GM23338 (cell line): ENCODE measurements around the gene L2HGDH. TPM values are rescaled to one million over a fixed set of nuclear protein-coding genes. Genes with fewer than 3 reads are reported as not detected.

ENCODE experiments used
- ATAC-seq: fragments of 200-7000 bp; cut with Tn5 transposase; 3 replicates; pipeline ENCODE4 v1.9.1; 2020
- DNase-seq: peaks from one replicate; pipeline ENCODE4 v3.0.0-alpha.2; 2015; ENCODE audit warnings: low spot score
- H2AFZ ChIP-seq: fragments of 200-600 bp; sonication (generic); 2 replicates; pipeline ENCODE4 v1.8.0; 2016; ENCODE audit warnings: antibody characterized with exemption, mild to moderate bottlenecking, moderate library complexity
- H3F3A ChIP-seq: fragments of 200-600 bp; sonication (generic); replicated peaks from 2 replicates; pipeline ENCODE4 v1.8.0; 2017; ENCODE audit warnings: antibody characterized with exemption, mixed run types, low read depth
- H3K27ac ChIP-seq: fragments of 200-600 bp; sonication (generic); 2 replicates; pipeline ENCODE4 v1.6.1; 2016; ENCODE audit warnings: low read depth
- H3K27me3 ChIP-seq: fragments of 200-600 bp; sonication (generic); 2 replicates; pipeline ENCODE4 v1.8.0; 2016; ENCODE audit warnings: mild to moderate bottlenecking, mixed run types, moderate library complexity; ENCODE audit not compliant: insufficient read depth
- H3K36me3 ChIP-seq: fragments of 200-600 bp; sonication (generic); 2 replicates; pipeline ENCODE4 v1.8.0; 2016; ENCODE audit warnings: mild to moderate bottlenecking; ENCODE audit not compliant: insufficient read depth
- H3K4me1 ChIP-seq: fragments of 200-600 bp; sonication (generic); 2 replicates; pipeline ENCODE4 v1.8.0; 2016; ENCODE audit warnings: mild to moderate bottlenecking, moderate library complexity; ENCODE audit not compliant: insufficient read depth
- H3K4me2 ChIP-seq: fragments of 200-600 bp; sonication (generic); 2 replicates; pipeline ENCODE4 v1.7.1; 2017; ENCODE audit warnings: mixed run types
- H3K4me3 ChIP-seq: fragments of 200-600 bp; sonication (generic); 2 replicates; pipeline ENCODE4 v1.6.1; 2016; ENCODE audit warnings: mixed run types
- H3K79me2 ChIP-seq: fragments of 200-600 bp; sonication (generic); replicated peaks from 2 replicates; pipeline ENCODE4 v1.8.0; 2017; ENCODE audit warnings: mild to moderate bottlenecking; ENCODE audit not compliant: insufficient read depth
- H3K9me2 ChIP-seq: fragments of 200-600 bp; sonication (generic); 2 replicates; pipeline ENCODE4 v1.8.0; 2017; ENCODE audit not compliant: insufficient read depth
- H4K20me1 ChIP-seq: fragments of 200-600 bp; sonication (generic); replicated peaks from 2 replicates; pipeline ENCODE4 v1.8.0; 2017; ENCODE audit warnings: mild to moderate bottlenecking; ENCODE audit not compliant: insufficient read depth
- H3K27ac Mint-ChIP-seq: 2 replicates; pipeline ENCODE4 v1.8.0; 2020; ENCODE audit warnings: inconsistent platforms, mild to moderate bottlenecking, moderate library complexity, mixed read lengths
- H3K27me3 Mint-ChIP-seq: 3 replicates; pipeline ENCODE4 v1.8.0; 2022; ENCODE audit warnings: low read depth, mild to moderate bottlenecking, moderate library complexity, mixed read lengths, inconsistent platforms; ENCODE audit not compliant: insufficient read depth, poor library complexity
- H3K36me3 Mint-ChIP-seq: 3 replicates; pipeline ENCODE4 v1.8.0; 2021; ENCODE audit warnings: low read depth, mild to moderate bottlenecking, inconsistent platforms, moderate library complexity, mixed read lengths
- H3K4me1 Mint-ChIP-seq: 3 replicates; pipeline ENCODE4 v1.8.0; 2020; ENCODE audit warnings: mild to moderate bottlenecking, inconsistent platforms, mixed read lengths
- H3K4me3 Mint-ChIP-seq: 3 replicates; pipeline ENCODE4 v1.8.0; 2021; ENCODE audit warnings: moderate library complexity, mild to moderate bottlenecking, inconsistent platforms, mixed read lengths
- H3K9me3 Mint-ChIP-seq: 3 replicates; pipeline ENCODE4 v1.8.0; 2020; ENCODE audit warnings: moderate library complexity, mild to moderate bottlenecking, inconsistent platforms, mixed read lengths
- CREB1 ChIP-seq: fragments of 250-450 bp; sonication (Bioruptor Pico); IDR thresholded peaks from 2 replicates; pipeline ENCODE4 v1.5.0; 2020; ENCODE audit warnings: low read depth, mild to moderate bottlenecking, moderate library complexity
- ETS1 ChIP-seq: IDR thresholded peaks from 2 replicates; pipeline ENCODE4 v1.6.1; 2016; ENCODE audit warnings: antibody characterized with exemption
- EZH2 ChIP-seq: fragments of 200-600 bp; sonication (generic); IDR thresholded peaks from one replicate; pipeline ENCODE4 v1.8.0; 2017; ENCODE audit warnings: antibody characterized with exemption, mild to moderate bottlenecking, low read depth; ENCODE audit not compliant: unreplicated experiment
- NANOG ChIP-seq: IDR thresholded peaks from 2 replicates; pipeline ENCODE4 v1.6.1; 2016; ENCODE audit warnings: antibody characterized with exemption, borderline replicate concordance
- POLR2AphosphoS5 ChIP-seq: IDR thresholded peaks from 2 replicates; pipeline ENCODE4 v1.6.1; 2016; ENCODE audit warnings: antibody characterized with exemption, low read depth
- polyA plus RNA-seq: library from polyadenylated mRNA; unstranded; fragments of >200 nt; fragmentation: Nextera tagmentation; extraction: Ambion mirVana; gene quantifications from 2 replicates; pipeline ENCODE4 v1.2.1, GENCODE V29; 2016
- total RNA-seq: library from RNA; depleted of rRNA; stranded (reverse); fragments of >200 nt; shearing (Covaris generic); gene quantifications from 2 replicates; pipeline ENCODE4 v1.2.3, GENCODE V29; 2014
- TF ChIP-seq, protein P1 (sequence below): IDR thresholded peaks from one replicate; pipeline ENCODE4 v1.6.1; 2018; ENCODE audit warnings: antibody characterized with exemption; ENCODE audit not compliant: unreplicated experiment
- TF ChIP-seq, protein P2 (sequence below), 2 experiments: fragments of 200-600 bp in 1 of 2; sonication (generic) in 1 of 2; conservative IDR thresholded peaks; 2 replicates each; pipeline versions ENCODE4 v1.5.1 to v1.6.1; 2016 to 2017; ENCODE audit warnings: antibody characterized with exemption in 2 of 2, low read depth in 2 of 2, mild to moderate bottlenecking in 2 of 2, moderate library complexity in 1 of 2

Gene L2HGDH
- total and polyA plus RNA-seq, 2 experiments from 2014 or later: 13.5 to 28.5 TPM

DNA sequence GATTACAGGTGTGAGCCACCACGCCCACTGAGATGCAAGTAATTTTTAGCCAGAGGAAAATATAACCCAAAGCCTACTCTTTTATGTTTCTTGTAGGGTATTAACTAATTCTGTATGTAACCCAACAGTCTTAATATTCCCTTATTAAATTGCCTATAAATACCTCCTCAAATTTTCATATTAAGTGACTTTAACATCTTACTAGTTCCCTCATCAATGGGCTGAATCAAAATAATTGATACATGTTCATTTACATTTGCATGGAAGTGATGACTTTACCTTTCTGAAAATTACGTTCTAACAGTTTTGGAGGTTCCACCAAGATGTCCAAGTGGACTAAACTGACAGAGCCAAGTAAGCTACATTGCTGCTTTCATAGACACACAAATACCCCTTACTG lies 83.7 kb downstream of the L2HGDH start (continued):
- TF ChIP-seq, protein P1, sequence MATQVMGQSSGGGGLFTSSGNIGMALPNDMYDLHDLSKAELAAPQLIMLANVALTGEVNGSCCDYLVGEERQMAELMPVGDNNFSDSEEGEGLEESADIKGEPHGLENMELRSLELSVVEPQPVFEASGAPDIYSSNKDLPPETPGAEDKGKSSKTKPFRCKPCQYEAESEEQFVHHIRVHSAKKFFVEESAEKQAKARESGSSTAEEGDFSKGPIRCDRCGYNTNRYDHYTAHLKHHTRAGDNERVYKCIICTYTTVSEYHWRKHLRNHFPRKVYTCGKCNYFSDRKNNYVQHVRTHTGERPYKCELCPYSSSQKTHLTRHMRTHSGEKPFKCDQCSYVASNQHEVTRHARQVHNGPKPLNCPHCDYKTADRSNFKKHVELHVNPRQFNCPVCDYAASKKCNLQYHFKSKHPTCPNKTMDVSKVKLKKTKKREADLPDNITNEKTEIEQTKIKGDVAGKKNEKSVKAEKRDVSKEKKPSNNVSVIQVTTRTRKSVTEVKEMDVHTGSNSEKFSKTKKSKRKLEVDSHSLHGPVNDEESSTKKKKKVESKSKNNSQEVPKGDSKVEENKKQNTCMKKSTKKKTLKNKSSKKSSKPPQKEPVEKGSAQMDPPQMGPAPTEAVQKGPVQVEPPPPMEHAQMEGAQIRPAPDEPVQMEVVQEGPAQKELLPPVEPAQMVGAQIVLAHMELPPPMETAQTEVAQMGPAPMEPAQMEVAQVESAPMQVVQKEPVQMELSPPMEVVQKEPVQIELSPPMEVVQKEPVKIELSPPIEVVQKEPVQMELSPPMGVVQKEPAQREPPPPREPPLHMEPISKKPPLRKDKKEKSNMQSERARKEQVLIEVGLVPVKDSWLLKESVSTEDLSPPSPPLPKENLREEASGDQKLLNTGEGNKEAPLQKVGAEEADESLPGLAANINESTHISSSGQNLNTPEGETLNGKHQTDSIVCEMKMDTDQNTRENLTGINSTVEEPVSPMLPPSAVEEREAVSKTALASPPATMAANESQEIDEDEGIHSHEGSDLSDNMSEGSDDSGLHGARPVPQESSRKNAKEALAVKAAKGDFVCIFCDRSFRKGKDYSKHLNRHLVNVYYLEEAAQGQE: no peak
- no peak for TF ChIP-seq NANOG
- TF ChIP-seq, protein P2, sequence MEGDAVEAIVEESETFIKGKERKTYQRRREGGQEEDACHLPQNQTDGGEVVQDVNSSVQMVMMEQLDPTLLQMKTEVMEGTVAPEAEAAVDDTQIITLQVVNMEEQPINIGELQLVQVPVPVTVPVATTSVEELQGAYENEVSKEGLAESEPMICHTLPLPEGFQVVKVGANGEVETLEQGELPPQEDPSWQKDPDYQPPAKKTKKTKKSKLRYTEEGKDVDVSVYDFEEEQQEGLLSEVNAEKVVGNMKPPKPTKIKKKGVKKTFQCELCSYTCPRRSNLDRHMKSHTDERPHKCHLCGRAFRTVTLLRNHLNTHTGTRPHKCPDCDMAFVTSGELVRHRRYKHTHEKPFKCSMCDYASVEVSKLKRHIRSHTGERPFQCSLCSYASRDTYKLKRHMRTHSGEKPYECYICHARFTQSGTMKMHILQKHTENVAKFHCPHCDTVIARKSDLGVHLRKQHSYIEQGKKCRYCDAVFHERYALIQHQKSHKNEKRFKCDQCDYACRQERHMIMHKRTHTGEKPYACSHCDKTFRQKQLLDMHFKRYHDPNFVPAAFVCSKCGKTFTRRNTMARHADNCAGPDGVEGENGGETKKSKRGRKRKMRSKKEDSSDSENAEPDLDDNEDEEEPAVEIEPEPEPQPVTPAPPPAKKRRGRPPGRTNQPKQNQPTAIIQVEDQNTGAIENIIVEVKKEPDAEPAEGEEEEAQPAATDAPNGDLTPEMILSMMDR (conservative IDR thresholded peaks at IDR 0.05; ENCODE audit: low read depth in 2 of 2): no peak
- TF ChIP-seq EZH2: no peak
- TF ChIP-seq POLR2AphosphoS5: no peak
- TF ChIP-seq CREB1 (CRISPR knock-in tag): no peak
- TF ChIP-seq ETS1: no peak

DNA sequence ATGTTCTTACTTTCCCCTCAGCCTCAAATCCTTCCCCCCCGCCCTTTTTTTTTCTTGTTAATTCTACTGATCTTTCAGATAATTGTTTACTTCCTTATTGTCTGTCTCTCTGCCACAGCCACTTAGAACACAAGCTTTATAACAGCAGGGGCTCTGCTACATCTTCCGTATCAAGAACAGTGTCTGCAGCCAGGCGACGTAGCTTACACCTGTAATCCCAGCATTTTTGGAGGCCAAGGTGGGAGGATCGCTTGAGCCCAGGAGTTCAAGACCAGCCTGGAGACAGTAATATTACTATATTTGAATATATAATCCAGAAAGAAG lies 86.1 kb downstream of the L2HGDH start:
- Histone ChIP-seq H3K4me1 (peaks cover 24% of the 10 kb centered on the region), H3K27me3 (no peaks in the 10 kb centered on the region), H4K20me1 (peaks cover 4% of the 10 kb centered on the region; the same call in 1 of the 2 replicates), H3K79me2 (peaks cover 75% of the 10 kb centered on the region), H3K9me2 (no peaks in the 10 kb centered on the region), H3K27ac (no peak overlapping the region), H3K4me3 (no peak overlapping the region), H3K36me3 (no peaks in the 10 kb centered on the region), H3F3A (0 out of 2 replicates have a peak, but pooled peaks cover 3% of the 10 kb centered on the region), H2AFZ (no peak overlapping the region), H3K4me2 (peak overlapping the region; percentile 48)
- Mint-ChIP-seq H3K27me3 (no peaks in the 10 kb centered on the region), H3K4me1 (peaks cover 32% of the 10 kb centered on the region), H3K27ac (peak overlapping the region; percentile 18; the same call in 1 of the 2 replicates), H3K36me3 (peaks cover 11% of the 10 kb centered on the region; the same call in 2 of the 3 replicates), H3K4me3 (no peak overlapping the region; the same call in 2 of the 3 replicates), H3K9me3 (no peaks in the 10 kb centered on the region; the same call in 2 of the 3 replicates)
- peak; percentile 62 for DNase-seq
- peak; percentile 79 for ATAC-seq
- TF ChIP-seq ETS1: no peak
